ENCODE data around the gene DTX2.
"Not testable (repeated sequence)": the region's sequence is repeated elsewhere in the genome, so short reads cannot be mapped to it uniquely, and the experiment has no call there.

Gene DTX2

DNA sequence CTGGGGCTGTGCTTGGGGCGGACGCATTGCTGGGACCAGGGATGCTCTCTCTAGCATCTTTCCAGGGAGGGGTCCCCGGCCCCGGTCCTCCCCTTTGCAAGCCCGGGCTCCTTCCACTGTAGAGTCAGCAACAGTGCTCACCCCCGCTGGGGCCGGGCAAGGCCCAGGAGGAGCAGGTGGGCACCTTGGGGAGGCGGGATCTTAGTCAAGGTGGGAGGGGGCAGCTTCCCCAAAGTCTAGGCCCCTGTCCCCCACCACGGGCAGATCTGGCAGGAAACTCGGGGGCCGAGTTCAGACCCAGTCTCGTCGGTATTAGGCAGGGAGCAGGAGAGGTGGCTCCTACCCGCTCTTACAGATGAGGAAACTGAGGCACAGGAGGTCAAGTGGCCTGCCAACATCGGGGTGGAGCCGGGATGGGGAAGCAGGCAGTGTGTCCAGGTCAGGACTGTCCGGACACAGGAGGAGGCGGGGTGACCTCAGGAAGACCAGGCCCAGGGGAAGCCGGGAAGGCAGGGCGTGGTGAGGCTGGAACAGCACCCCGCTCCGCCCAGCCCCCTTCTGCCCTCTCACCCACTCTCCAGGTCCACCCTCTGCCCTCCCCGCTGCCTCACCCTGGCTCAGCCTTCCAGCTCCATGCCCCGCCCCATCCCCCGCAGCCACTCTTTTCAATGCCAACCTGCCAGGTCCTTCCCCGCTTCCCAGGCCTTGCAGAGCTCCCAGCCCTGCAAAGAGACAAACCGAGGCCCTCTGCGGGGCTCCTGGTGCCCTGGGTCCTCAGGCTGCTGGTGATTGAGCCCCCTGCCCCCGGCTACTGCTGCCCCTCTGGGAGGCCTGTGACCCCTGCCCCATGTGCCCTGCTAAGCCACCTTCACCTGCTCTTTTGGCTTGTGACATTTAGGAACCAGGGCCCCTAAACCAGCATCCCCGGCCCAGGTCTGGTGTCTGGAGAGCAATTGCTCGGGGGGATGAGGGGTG, 50.7 kb downstream of the DTX2 start:
- not testable (repeated sequence) for DNase-seq (ENCODE audit: low read depth in 2 of 2)

DNA sequence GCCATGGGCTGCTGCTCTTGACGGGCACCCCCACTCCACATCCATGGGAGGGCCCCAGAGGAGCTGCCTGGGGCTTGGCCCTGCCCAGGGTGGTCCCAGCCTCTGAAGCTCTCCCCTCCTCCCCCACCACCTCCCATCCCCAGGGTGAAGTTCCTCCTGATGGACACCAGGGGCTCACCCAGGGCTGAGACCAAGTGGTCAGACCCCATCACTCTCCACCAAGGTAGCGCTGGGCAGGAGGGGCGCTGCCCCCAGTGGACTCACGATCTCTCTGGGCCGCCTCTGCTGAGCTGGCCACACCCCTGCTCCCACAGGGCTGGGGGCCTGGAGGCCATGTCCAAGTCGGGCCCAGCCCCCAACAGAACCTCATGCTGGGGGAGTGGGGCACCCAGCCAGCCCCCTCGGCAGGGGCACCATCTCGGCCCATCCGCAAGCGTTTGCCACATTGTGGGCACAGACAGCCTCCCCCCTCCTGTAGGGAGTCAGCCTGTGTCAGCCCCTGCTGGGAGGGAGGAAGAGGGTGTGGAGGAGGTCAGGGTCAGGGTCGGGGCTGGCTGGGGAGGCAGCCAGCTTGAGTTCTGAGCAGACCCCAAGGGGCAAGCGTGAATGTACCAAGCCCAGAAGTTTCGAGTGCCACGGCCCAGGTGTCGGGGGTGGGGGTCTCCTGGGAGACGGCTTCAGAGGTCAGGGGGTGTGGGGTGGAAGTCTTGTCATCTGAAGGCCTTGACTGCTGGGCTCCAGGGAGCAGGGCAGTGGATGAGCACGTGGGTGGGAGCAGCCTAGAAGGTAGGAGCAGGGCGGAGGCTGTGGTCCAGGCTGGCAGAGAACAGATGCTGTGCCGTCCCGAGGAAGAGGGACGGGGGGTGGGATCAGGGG, 51.7 kb downstream of the DTX2 start:
- no peak for DNase-seq (ENCODE audit: low read depth in 2 of 2)

DNA sequence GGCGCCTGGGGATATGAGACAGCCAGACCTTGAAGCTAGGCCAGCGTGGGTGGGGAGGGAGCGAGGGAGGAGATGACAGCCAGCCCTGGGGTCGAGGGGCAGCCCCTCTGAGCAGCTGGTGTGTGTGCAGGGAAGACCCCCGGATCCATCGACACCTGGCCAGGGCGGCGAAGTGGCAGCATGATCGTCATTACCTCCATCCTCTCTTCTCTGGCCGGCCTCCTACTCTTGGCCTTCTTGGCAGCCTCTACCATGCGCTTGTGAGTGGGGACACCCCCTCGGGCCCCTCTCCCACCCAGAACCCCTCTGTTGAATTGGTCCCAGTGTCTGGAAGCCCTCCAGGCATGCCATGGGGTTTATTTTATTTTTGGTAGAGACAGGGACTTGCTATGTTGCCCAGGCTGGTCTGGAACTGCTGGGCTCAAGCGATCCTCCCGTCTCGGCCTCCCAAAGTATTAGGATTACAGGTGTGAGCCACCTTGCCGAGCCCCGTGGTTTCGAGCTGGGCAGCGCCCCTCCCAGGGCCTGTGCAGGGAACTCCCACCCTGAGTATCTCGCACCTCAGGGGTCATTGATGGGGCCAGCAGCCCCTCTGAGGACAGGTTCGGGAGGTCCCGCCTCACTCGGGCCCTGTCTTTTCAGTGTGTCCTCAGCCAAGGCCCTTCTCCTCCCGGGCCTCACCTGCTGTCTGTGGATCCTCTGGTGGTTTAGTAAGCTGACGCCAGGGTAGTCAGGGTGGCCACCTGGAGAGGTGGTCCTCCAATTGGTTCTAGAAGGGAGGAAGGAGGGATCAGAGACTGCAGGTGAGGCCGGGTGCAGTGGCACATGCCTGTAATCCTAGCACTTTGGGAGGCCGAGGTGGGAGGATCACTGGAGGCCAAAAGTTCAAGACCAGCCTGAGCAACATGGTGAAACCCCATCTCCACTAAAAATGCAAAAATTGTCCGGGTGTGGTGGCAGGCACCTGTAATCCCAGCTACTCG, 52.6 kb downstream of the DTX2 start:
- DNase-seq (ENCODE audit: low read depth in 2 of 2) = no peak

DNA sequence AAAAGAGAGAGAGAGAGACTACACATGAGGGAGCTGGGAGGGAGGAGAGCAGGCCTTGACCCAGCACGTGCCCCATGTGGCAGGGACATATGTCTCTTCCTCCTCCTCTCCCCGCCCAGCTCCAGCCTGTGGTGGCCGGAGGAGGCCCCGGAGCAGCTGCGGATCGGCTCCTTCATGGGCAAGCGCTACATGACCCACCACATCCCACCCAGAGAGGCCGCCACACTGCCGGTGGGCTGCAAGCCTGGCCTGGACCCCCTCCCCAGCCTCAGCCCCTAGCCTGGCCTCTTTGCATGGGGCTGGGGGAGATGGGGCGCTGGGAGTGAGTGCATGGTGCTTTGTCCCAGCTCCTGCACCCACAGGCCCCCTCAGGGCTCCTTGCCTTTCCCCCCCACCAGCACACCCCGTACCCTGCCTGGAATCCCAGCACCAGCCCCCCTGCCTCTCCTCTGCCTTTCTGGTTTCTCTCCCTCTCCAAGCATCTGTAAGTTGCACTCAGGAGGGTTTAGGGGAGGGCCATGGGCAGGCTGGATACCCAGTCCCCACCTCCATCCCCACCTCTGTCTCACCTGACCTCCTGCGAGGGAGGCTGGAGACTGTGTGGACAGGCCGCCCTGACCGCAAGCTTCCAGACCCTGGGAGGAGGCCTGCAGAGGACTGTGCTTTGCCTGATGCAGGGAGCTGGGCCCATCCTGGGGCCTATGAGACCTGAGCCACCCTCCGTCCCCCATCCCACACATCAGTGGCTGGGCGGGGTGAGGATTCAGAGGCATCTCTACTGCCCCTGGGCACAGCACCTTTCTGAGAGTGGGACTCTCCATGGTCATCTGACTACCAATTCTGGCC, 53.6 kb downstream of the DTX2 start:
- no peak for DNase-seq (ENCODE audit: low read depth in 2 of 2)

DNA sequence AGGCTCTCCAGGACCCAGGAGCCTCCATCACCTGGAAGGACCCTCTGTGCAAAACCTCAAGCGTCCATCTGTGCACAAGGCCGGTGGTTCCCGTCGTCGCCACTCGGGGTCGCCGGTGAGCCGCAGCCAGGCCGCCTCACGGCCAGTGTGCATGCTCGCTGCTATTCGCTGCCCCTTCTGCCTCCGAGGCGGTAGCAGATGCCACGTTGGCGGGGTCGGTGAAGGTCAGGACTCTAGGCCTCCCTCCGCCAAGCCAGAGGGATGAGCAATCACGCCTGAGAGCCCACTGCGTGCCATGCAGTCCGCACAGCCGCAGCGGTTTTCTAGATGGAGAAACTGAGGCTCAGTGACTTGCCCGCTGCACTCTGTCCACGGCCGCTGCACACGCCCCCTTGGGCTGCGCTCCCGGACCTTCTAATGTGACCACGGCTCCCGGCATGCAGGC, 54.5 kb downstream of the DTX2 start:
- no peak for DNase-seq (ENCODE audit: low read depth in 2 of 2)

DNA sequence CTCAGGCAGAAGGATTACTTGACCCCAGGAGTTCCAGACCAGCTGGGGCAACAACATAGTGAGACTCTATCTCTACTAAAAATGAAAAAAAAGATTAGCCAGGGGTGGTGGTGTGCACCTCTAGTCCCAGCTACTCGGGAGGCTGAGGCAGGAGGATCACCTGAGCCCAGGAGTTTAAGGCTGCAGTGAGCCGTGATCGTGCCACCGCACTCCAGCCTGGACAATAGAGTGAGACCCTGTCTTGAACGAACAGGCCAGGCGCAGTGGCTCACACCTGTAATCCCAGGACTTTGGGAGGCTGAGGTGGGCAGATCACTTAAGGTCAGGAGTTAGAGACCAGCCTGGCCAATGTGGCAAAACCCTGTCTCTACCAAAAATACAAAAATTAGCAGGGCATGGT, 55.4 kb downstream of the DTX2 start:
- DNase-seq (ENCODE audit: low read depth in 2 of 2) = not testable (repeated sequence)

DNA sequence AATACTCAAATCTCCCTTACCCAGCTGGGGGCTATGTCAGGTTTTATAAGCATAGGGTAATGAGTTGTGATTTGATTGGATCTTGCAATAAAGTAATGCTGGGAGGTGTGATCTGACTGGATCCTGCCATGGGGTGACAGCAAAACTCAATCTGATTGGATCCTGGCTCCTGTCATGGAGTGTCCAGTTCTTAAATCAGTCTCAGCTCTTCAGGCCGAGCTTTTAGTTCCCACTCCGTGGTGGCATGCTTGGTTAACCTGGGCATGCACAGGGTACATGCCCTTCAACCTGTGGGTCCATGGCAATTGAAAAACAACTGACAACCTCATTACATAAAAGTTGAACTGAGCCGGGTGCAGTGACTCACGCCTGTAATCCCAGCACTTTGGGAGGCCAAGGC, 64.7 kb downstream of the DTX2 start:
- DNase-seq (ENCODE audit: low read depth in 2 of 2) = not testable (repeated sequence)

DNA sequence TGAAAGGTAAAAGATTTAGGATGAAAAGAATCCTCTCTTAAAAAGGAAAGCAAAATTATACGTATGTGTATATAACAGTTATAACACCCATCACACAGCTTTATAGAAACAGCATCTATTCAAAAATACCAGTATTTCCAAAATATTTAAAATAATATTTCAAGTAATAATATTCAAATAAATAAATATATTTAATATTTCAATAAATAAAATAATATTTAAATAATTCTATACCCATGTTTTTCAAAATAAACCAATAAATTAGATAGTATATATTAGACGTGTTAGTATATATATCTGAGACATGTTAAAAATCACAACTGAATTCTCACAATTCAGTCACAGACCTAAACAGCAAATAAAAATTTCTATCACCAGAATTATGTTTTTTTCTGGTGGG, 70.1 kb downstream of the DTX2 start:
- not testable (repeated sequence) for DNase-seq (ENCODE audit: low read depth in 2 of 2)

DNA sequence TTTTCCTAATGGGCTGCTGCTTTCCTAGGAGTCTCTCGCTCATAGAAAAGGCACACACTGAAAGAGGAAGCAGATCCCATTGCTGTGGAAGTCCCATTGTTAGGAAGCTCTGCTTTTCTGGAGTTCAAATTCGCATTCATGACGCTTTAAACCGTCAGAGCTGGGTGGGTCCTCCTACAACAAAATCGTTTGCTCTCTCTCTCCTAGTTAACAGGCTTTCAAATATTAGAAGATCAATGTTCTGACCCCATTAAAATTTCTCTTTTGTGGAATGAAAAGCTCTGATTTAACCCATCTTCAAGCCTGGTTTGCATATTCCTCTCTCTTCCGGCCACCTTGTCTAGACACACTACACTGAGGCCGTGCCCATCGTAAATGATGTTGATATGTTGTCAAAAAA, 81.7 kb downstream of the DTX2 start, which contains the start of gene SPDYE16:
TSS of gene SPDYE16 (minus strand) at position 101 of the 400 bp plus-strand sequence. CDS start 1,838 bp downstream, outside the sequence.
- not testable (repeated sequence) for DNase-seq (ENCODE audit: low read depth in 2 of 2)

DNA sequence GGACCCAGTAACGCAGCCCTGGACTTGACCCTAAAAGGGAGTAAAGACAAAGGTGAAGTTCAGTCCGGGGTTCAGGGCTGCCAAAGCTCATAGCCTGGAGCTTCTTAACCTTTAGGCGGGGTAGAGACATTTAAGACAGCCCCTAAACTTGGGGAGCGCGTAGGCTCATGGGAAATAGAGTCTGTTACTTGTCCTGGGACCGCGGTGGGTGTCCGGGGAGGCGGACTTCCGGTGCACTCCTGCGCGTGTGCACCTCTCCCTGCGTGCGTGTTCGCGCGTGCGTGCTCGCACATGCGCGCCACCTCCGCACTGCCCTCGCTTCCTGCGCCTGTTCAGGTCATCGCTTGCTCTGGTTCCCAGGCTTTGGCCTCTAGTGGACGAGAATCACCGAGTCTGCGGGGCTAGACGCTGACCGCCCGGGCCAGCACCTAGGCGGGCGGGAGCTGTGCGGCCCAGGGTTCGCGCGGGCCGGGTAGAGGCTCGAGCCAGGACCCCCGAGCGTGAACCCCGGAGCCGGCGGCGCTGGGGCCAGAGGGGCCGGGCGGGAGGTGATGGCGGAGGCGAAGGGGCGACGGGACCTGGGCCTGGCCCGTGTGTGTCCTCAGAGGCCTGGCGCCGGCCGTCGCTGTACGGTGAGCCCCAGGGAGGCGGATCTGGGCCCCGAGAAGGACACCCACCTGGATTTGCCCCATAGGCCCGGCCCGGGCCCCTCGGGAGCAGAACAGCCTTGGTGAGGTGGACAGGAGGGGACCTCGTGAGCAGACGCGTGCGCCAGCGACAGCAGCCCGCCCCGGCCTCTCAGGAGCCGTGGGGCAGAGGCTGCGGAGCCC, 87.7 kb downstream of the DTX2 start:
- DNase-seq (ENCODE audit: low read depth in 2 of 2) = peak; percentile 73 to 81

DNA sequence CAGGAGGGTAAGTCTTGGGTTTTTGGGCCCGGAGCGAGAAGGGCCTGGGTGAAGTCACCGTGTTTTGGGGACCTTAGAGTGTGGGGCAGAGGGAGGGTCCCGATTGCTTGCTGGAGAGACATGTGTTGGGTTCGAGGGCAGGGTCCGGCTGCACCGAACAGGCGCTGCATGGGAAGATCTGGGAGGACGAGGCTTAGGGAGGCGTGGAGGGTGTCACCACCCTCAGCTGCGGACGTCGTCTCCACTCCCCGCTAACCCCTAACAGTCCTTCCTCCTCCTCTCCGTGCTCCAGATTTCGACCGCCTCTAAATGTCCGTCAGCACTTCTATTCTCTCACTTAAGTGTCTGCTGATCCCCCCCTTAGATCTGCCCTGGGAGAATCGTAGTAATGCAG, 88.3 kb downstream of the DTX2 start:
- DNase-seq (ENCODE audit: low read depth in 2 of 2) = not testable (repeated sequence)

DNA sequence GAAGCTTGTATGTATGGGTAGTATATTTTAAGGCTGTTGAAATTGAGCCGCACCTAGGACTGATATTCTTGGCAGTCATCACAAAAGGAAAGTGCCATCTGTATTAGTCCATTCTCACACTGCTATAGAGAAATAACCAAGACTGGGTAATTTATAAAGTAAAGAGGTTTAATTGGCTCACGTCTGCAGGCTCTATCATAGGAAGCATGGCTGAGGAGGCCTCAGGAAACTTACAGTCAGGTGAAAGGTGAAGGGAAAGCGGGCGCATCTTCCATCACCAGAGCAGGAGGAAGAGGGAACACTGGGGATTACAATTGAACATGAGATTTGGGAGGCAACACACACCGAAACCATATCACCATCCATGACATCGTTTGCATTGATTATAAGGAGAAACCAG, 90.5 kb downstream of the DTX2 start:
- DNase-seq (ENCODE audit: low read depth in 2 of 2) = not testable (repeated sequence)
